CD4-positive, alpha-beta T cell treated with Interleukin-6 at 100 ng/mL for 8 hours (primary cell): ENCODE data around the gene ABI1.

Experiments
- DNase-seq: peaks from one replicate; pipeline ENCODE4 v3.0.0-alpha.2; 2020; ENCODE audit warnings: mixed read lengths, low spot score

Gene ABI1

DNA sequence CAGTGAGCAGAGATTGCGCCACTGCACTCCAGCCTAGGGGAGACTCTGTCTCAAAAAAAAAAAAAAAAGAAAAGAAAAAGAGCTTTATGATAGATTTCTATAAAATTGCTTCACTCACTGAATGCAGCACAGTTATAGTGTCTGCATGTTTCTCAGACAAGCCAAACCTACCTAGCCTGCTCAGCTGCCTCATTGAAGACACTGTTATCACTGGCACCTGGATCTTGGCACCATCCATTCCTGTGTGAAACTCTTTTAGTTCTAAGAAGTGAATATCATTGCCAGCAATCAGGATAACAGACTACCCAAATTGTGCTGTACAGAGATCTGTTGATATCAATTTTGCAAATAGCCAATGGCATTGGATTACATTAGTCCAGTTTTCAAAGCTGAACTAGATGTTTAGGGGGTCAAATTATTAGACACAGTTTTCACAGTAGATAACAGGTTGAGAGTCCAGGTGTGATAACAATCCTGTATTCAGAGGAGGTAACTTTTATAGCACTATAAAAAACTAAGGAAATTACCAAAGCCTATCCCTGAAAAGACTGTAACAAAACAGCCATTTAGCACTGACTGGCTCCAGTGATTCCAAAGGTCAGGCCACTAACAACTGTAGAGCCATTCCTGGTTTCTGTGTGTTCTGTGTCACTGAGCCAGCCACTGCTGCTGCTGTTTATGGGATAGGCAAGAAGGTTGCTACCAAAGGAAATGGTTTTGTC lies 146.2 kb downstream of the ABI1 start:
- no peak for DNase-seq

GRCh38 chr10:26711324-26711723 lies 149.4 kb downstream of the ABI1 start:
- no peak for DNase-seq

DNA sequence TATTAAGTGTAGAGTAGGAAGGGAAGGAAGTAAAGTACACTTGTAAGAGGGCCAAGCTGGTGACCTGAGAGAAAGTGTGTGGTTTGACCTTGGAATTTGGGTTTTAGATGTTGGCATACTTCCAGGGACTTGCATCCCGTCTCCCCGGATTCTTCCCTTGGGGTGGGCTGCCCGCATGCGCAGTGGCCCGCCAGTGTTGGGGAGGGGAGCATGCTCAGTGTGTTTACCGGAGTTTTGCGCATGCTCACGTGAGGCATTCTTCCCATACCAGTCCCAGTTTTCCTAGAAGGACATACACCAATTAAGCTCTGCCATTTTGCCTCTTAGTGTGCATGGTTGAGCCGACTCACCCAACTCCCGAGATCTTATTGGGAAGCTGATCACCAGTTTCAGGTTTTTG lies 153.8 kb downstream of the ABI1 start:
- DNase-seq = no peak

- no peak for DNase-seq
Measured at GRCh38 chr10:26706206-26706605, 154.6 kb downstream of the ABI1 start.

- no peak for DNase-seq
Measured at GRCh38 chr10:26703974-26704373, 156.8 kb downstream of the ABI1 start.

- no peak for DNase-seq
Measured at GRCh38 chr10:26703096-26703495, 157.7 kb downstream of the ABI1 start.

DNA sequence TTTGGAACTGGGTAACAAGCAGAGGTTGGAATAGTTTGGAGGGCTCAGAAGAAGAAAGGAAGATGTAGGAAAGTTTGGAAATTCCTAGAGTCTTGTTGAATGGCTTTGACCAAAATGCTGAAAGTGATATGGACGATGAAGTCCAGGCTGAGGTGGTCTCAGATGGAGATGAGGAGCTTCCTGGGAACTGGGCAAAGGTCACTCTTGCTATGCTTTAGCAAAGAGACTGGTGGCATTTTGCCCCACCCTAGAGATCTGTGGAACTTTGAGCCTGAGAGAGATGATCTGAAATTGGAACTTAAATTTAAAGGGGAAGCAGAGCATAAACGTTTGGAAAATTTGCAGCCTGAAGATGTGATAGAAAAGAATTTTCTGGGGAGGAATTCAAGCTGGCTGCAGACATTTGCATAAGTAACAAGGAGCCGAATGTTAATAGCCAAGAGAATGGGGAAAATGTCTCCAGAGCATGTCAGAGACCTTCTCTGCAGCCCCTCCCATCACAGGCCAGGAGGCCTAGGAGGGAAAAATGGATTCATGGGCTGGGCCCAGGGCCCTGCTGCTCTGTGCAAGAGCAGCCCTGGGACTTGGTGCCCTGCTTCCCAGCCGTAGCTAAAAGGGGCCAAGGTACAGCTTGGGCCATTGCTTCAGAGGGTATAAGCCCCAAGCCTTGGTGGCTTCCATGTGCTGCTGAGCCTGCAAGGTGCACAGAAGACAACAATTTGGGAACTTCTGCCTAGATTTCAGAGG lies 159.7 kb downstream of the ABI1 start:
- no peak for DNase-seq

DNA sequence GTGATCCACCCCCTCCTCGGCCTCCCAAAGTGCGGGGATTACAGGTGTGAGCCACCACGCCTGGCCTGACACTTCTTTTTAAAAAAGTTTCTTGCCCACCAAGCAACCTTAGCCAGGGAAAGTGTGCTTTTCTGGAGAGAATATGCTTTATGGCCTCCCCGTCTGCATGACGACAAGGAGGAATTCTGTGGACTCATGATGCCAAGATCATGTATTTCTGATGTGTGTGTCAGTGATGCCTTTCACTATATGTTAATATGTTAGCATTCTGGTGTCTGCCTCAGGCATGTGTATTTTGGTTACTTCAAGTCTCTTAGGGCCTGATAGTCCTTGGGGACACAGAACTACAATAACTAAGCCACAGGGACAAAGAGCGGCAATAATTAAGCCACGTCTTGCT lies 161.1 kb downstream of the ABI1 start:
- DNase-seq = no peak

DNA sequence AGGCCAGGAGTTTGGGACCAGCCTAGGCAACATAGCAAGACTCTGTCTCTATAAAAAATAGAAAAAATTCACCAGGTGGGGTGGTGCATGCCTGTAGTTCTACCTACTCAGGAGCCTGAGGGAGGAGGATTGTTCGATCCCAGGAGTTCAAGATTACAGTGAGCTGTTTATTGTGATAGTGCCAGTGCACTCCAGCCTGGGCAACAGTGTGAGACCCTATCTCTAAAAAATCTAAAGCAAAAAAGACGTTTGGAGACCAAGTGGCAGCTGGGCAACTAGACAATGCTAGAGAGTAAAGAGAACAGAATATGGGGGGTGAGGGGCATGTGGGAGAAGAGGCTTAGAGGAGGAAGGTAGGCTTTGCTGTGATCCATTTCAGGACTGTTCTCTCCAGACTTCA lies 161.8 kb downstream of the ABI1 start:
- DNase-seq = no peak

GRCh38 chr10:26697922-26698608 lies 162.7 kb downstream of the ABI1 start:
- DNase-seq = no peak

GRCh38 chr10:26697163-26697921 lies 163.4 kb downstream of the ABI1 start, which contains the start of gene PDSS1:
Gene PDSS1, plus strand, starts transcription at chr10:26697701. Its CDS starts 11 bp downstream, at chr10:26697712.
- DNase-seq = peak; percentile 53

GRCh38 chr10:26696786-26697162 lies 164.0 kb downstream of the ABI1 start:
- no peak for DNase-seq
